IMR-90 (cell line): ENCODE measurements around the gene CPAMD8. TPM values are rescaled to one million over a fixed set of nuclear protein-coding genes. Genes with fewer than 3 reads are reported as not detected.

Experiments used
- ATAC-seq: fragments of 200-7000 bp; cut with Tn5 transposase; 2 replicates; pipeline ENCODE4 v1.9.1; 2020; ENCODE audit warnings: low read depth, mild to moderate bottlenecking, moderate library complexity
- BruUV-seq: library from RNA; stranded (reverse); fragments of 400-500 nt; replicated peaks from 2 replicates; lab custom pipeline; 2021; lab: Mats Ljungman, UMichigan
- CTCF ChIA-PET: fragments of 300-600 bp; formaldehyde crosslinking; extraction: SDS; loops from one replicate; lab custom pipeline; 2021; ENCODE audit warnings: antibody characterized with exemption; lab: Yijun Ruan, JAX
- POLR2A ChIA-PET: fragments of 300-600 bp; sonication (Branson Sonifier 250); formaldehyde crosslinking; loops from one replicate; lab custom pipeline; 2022; ENCODE audit warnings: antibody characterized with exemption; ENCODE audit not compliant: unreplicated experiment; lab: Charles Lee
- DNase-seq: peaks from one replicate; pipeline ENCODE4 v3.0.0; 2013
- H2AFZ ChIP-seq: replicated peaks from 2 replicates; pipeline ENCODE3; 2013; ENCODE audit warnings: low read length, mild to moderate bottlenecking; ENCODE audit not compliant: poor library complexity
- H2AK5ac ChIP-seq: 2 replicates; pipeline ENCODE4 v1.6.1; 2013; ENCODE audit warnings: low read depth, low read length, inconsistent platforms
- H2AK9ac ChIP-seq: replicated peaks from 2 replicates; pipeline ENCODE3; 2013; ENCODE audit warnings: mild to moderate bottlenecking, low read depth, low read length, moderate library complexity; ENCODE audit not compliant: poor library complexity
- H2BK120ac ChIP-seq: 2 replicates; pipeline ENCODE4 v1.6.1; 2013; ENCODE audit warnings: low read depth, low read length, inconsistent platforms
- H2BK15ac ChIP-seq: 3 replicates; pipeline ENCODE4 v1.6.1; 2013; ENCODE audit warnings: low read depth, low read length, inconsistent platforms
- H2BK20ac ChIP-seq: 2 replicates; pipeline ENCODE4 v1.6.1; 2013; ENCODE audit warnings: low read depth, mild to moderate bottlenecking, inconsistent platforms, low read length, moderate library complexity
- H2BK5ac ChIP-seq: 2 replicates; pipeline ENCODE4 v1.6.1; 2013; ENCODE audit warnings: mild to moderate bottlenecking, low read depth, low read length, inconsistent platforms; ENCODE audit not compliant: poor library complexity, severe bottlenecking
- H3K14ac ChIP-seq: replicated peaks from 2 replicates; pipeline ENCODE4 v1.6.1; 2013; ENCODE audit warnings: low read depth, low read length, inconsistent platforms
- H3K18ac ChIP-seq: 2 replicates; pipeline ENCODE4 v1.6.1; 2013; ENCODE audit warnings: low read depth, low read length, control low read depth
- H3K23ac ChIP-seq: 2 replicates; pipeline ENCODE4 v1.6.1; 2013; ENCODE audit warnings: low read depth, low read length, inconsistent platforms
- H3K27ac ChIP-seq: 2 replicates; pipeline ENCODE4 v1.5.1; 2013; ENCODE audit warnings: mild to moderate bottlenecking, control low read depth, low read length; ENCODE audit not compliant: insufficient read depth
- H3K27me3 ChIP-seq: 2 replicates; pipeline ENCODE4 v1.6.1; 2013; ENCODE audit warnings: low read length; ENCODE audit not compliant: control insufficient read depth, insufficient read depth
- H3K36me3 ChIP-seq: 2 replicates; pipeline ENCODE4 v1.6.1; 2013; ENCODE audit warnings: low read length, mixed read lengths; ENCODE audit not compliant: control insufficient read depth, insufficient read depth
- H3K4ac ChIP-seq: 2 replicates; pipeline ENCODE4 v1.6.1; 2013; ENCODE audit warnings: low read depth, low read length, inconsistent platforms
- H3K4me1 ChIP-seq: 2 replicates; pipeline ENCODE4 v1.6.1; 2013; ENCODE audit warnings: low read length, mixed read lengths; ENCODE audit not compliant: control insufficient read depth, insufficient read depth
- H3K4me2 ChIP-seq: 2 replicates; pipeline ENCODE4 v1.6.1; 2013; ENCODE audit warnings: low read depth, mild to moderate bottlenecking, control low read depth, low read length, moderate library complexity
- H3K4me3 ChIP-seq: 2 replicates; pipeline ENCODE4 v1.5.1; 2013; ENCODE audit warnings: low read depth, mild to moderate bottlenecking, control low read depth, low read length, moderate library complexity; ENCODE audit not compliant: insufficient read depth
- H3K56ac ChIP-seq: 2 replicates; pipeline ENCODE4 v1.6.1; 2013; ENCODE audit warnings: low read length, inconsistent platforms; ENCODE audit not compliant: insufficient read depth; ENCODE audit errors: extremely low read depth
- H3K79me1 ChIP-seq, 2 experiments: 2 replicates each; pipeline ENCODE4 v1.6.1; 2013; ENCODE audit warnings: low read length in 2 of 2, inconsistent platforms in 1 of 2, low read depth in 1 of 2
- H3K9ac ChIP-seq: 2 replicates; pipeline ENCODE4 v1.6.1; 2013; ENCODE audit warnings: low read depth, low read length, control low read depth
- H3K9me1 ChIP-seq: 2 replicates; pipeline ENCODE4 v1.6.1; 2013; ENCODE audit warnings: low read length, inconsistent platforms; ENCODE audit not compliant: insufficient read depth
- H3K9me3 ChIP-seq: 2 replicates; pipeline ENCODE4 v1.6.1; 2013; ENCODE audit warnings: low read length; ENCODE audit not compliant: control insufficient read depth, insufficient read depth
- H4K20me1 ChIP-seq: 2 replicates; pipeline ENCODE4 v1.6.1; 2013; ENCODE audit warnings: low read length, inconsistent platforms; ENCODE audit not compliant: insufficient read depth
- H4K5ac ChIP-seq: 2 replicates; pipeline ENCODE4 v1.6.1; 2013; ENCODE audit warnings: mild to moderate bottlenecking, low read depth, low read length, control low read depth
- H4K8ac ChIP-seq, 2 experiments: 2 replicates each; pipeline ENCODE4 v1.6.1; 2013; ENCODE audit warnings: low read depth in 2 of 2, low read length in 2 of 2, control low read depth in 1 of 2, inconsistent platforms in 1 of 2
- H4K91ac ChIP-seq: 2 replicates; pipeline ENCODE4 v1.6.1; 2013; ENCODE audit warnings: low read depth, low read length, inconsistent platforms; ENCODE audit not compliant: insufficient read depth
- BHLHE40 ChIP-seq: fragments of 150-350 bp; IDR thresholded peaks from 2 replicates; pipeline ENCODE4 v1.6.1; 2016; ENCODE audit warnings: mild to moderate bottlenecking, low read depth, low read length
- CEBPB ChIP-seq: IDR thresholded peaks from 2 replicates; pipeline ENCODE4 v1.6.1; 2012; ENCODE audit warnings: low read depth, low read length, improper control_type of control experiment
- CHD1 ChIP-seq: IDR thresholded peaks from 2 replicates; pipeline ENCODE4 v1.6.1; 2012; ENCODE audit warnings: low read depth, low read length, improper control_type of control experiment
- CTCF ChIP-seq: conservative IDR thresholded peaks from 2 replicates; pipeline ENCODE4 v1.5.1; 2012; ENCODE audit warnings: mild to moderate bottlenecking, low read depth, low read length, improper control_type of control experiment
- ELK1 ChIP-seq: fragments of 150-350 bp; IDR thresholded peaks from 2 replicates; pipeline ENCODE4 v1.6.1; 2016; ENCODE audit warnings: low read depth, mild to moderate bottlenecking, low read length, moderate library complexity, borderline replicate concordance
- FOS ChIP-seq: fragments of 150-350 bp; IDR thresholded peaks from 2 replicates; pipeline ENCODE4 v1.6.1; 2016; ENCODE audit warnings: low read depth, low read length
- MAFK ChIP-seq: IDR thresholded peaks from 2 replicates; pipeline ENCODE4 v1.6.1; 2012; ENCODE audit warnings: low read depth, low read length, improper control_type of control experiment
- MAZ ChIP-seq: IDR thresholded peaks from 2 replicates; pipeline ENCODE4 v1.6.1; 2012; ENCODE audit warnings: low read depth, mild to moderate bottlenecking, low read length, improper control_type of control experiment, moderate library complexity, borderline replicate concordance
- MXI1 ChIP-seq: IDR thresholded peaks from 2 replicates; pipeline ENCODE4 v1.6.1; 2012; ENCODE audit warnings: low read depth, mild to moderate bottlenecking, low read length, moderate library complexity, borderline replicate concordance
- NFE2L2 ChIP-seq: fragments of 150-350 bp; IDR thresholded peaks from 2 replicates; pipeline ENCODE4 v1.6.1; 2016; ENCODE audit warnings: low read depth, mild to moderate bottlenecking, low read length
- POLR2A ChIP-seq: IDR thresholded peaks from 2 replicates; pipeline ENCODE4 v1.6.1; 2012; ENCODE audit warnings: mild to moderate bottlenecking, low read depth, low read length
- RAD21 ChIP-seq: IDR thresholded peaks from 2 replicates; pipeline ENCODE4 v1.6.1; 2012; ENCODE audit warnings: low read length, improper control_type of control experiment
- RCOR1 ChIP-seq: IDR thresholded peaks from 2 replicates; pipeline ENCODE4 v1.6.1; 2012; ENCODE audit warnings: mild to moderate bottlenecking, low read length, improper control_type of control experiment; ENCODE audit not compliant: insufficient replicate concordance
- RFX5 ChIP-seq: IDR thresholded peaks from 2 replicates; pipeline ENCODE4 v1.8.0; 2012; ENCODE audit warnings: low read depth, mild to moderate bottlenecking, low read length, moderate library complexity
- SMC3 ChIP-seq: fragments of 150-350 bp; IDR thresholded peaks from 2 replicates; pipeline ENCODE4 v1.6.1; 2016; ENCODE audit warnings: low read depth, mild to moderate bottlenecking, antibody characterized with exemption, low read length, moderate library complexity
- WGBS, 2 experiments: methylation state at CpG; one replicate each; pipeline versions ENCODE4 v1.1.5 to v1.1.7; 2013; ENCODE audit warnings: missing lambda C conversion rate in 2 of 2; ENCODE audit not compliant: insufficient read length in 1 of 2; ENCODE audit errors: extremely low coverage in 2 of 2; 5-methylcytosine and 5-hydroxymethylcytosine counted together
- dilution Hi-C: fragments of 300-500 bp; cut with HindIII; formaldehyde crosslinking; loops from one replicate; pipeline ENCODE4 v1.14.3; 2018; ENCODE audit warnings: low sequenced_read_pairs; ENCODE audit not compliant: unreplicated experiment
- in situ Hi-C: fragments of 300-500 bp; cut with MboI; formaldehyde crosslinking; loops from 3 replicates; pipeline ENCODE4 v1.14.3; 2019; ENCODE audit warnings: low sequenced_read_pairs, inconsistent platforms, mixed read lengths
- intact Hi-C: fragments of 100-400 bp; cut with micrococcal nuclease; formaldehyde crosslinking; loops from 2 replicates; pipeline ENCODE4 v1.10.0; 2022
- polyA plus RNA-seq, 3 experiments: library from polyadenylated mRNA; depleted of rRNA; stranded (reverse); fragments of >200 nt; gene quantifications; 2 replicates each; pipeline ENCODE4 v1.2.3, GENCODE V29; 2012; ENCODE audit warnings: low replicate concordance in 1 of 3
- total RNA-seq: library from RNA; depleted of rRNA; stranded (reverse); fragments of >200 nt; gene quantifications from 2 replicates; pipeline ENCODE4 v1.2.3, GENCODE V29; 2012
- TF ChIP-seq, protein P1 (sequence below): fragments of 150-350 bp; IDR thresholded peaks from 2 replicates; pipeline ENCODE4 v1.6.1; 2017; ENCODE audit warnings: mild to moderate bottlenecking, antibody characterized with exemption, low read length, low read depth

CPAMD8 gene
- total and polyA plus RNA-seq, 2 of the 4 experiments (the other 2 are of a cell fraction), result 0.36 to 0.79 TPM

DNA sequence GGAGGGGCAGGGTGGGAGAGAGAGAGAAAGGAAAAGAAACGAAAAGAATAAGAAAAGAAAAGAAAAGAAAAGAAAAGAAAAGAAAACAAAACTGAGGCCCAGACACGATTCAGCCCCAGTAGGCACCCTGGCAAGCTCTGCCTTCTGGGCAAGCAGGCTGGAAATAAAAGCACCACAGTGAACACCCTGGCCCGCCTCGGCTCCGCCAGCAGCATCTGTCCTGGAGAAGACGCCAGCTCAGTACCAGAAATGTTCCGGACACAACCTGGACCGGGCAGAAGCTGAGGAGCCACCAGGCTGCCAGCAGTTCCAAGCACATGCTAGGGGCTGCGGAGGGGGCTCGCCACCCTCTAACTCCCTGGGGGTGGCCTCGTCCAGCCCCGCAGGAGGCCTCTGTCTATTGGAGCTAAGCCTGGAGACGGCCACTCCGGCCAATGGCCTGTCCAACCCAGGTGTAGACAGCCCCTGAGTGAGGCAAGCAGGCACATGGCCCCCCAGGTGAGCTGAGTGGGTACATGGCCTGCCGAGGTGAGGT is 11.4 kb upstream of the CPAMD8 start:
- H3K79me1 ChIP-seq, result no peaks in the 10 kb centered on the region
- dilution Hi-C loops (no loop called here), in situ Hi-C loops (no loop called here), intact Hi-C loops (no loop called here)
- no peak overlapping the region for H3K14ac ChIP-seq
- no peak overlapping the region for H2BK120ac ChIP-seq
- WGBS, 2 experiments, result 78 to 100% methylated on average over 1 to 8 of the region's 15 CpGs
- H2AK5ac ChIP-seq, result no peak overlapping the region
- no peak overlapping the region for H2AFZ ChIP-seq
- no peaks in the 10 kb centered on the region for H3K4me1 ChIP-seq
- no peak overlapping the region for H4K5ac ChIP-seq
- no peak overlapping the region for H2BK15ac ChIP-seq
- H3K36me3 ChIP-seq, result no peaks in the 10 kb centered on the region
- ATAC-seq, result no peak
- no peak overlapping the region for H4K91ac ChIP-seq
- no peak overlapping the region for H3K9ac ChIP-seq
- H3K4ac ChIP-seq, result no peak overlapping the region
- H3K27ac ChIP-seq, result no peak overlapping the region
- ChIA-PET POLR2A (no interaction called here), CTCF (no interaction called here)
- no peak overlapping the region for H2BK20ac ChIP-seq
- H3K9me3 ChIP-seq, result no peaks in the 10 kb centered on the region
- H4K8ac ChIP-seq, result no peak overlapping the region
- no peak overlapping the region for H3K23ac ChIP-seq
- no peak overlapping the region for H3K18ac ChIP-seq
- H3K4me3 ChIP-seq, result no peak overlapping the region
- H3K9me1 ChIP-seq, result no peaks in the 10 kb centered on the region
- no peak overlapping the region for H3K56ac ChIP-seq
- H3K4me2 ChIP-seq, result no peak overlapping the region
- DNase-seq, result no peak
- H2BK5ac ChIP-seq, result no peak overlapping the region
- H3K27me3 ChIP-seq, result no peaks in the 10 kb centered on the region; the same call in 1 of the 2 replicates
- H4K20me1 ChIP-seq, result no peaks in the 10 kb centered on the region
- TF ChIP-seq MXI1, result no peak
- TF ChIP-seq POLR2A, result no peak
- no peak for TF ChIP-seq NFE2L2
- no peak for TF ChIP-seq RCOR1
- TF ChIP-seq CHD1, result no peak
- TF ChIP-seq, protein P1, sequence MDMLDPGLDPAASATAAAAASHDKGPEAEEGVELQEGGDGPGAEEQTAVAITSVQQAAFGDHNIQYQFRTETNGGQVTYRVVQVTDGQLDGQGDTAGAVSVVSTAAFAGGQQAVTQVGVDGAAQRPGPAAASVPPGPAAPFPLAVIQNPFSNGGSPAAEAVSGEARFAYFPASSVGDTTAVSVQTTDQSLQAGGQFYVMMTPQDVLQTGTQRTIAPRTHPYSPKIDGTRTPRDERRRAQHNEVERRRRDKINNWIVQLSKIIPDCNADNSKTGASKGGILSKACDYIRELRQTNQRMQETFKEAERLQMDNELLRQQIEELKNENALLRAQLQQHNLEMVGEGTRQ, result no peak
- no peak for TF ChIP-seq BHLHE40
- no peak for TF ChIP-seq CTCF
- no peak for TF ChIP-seq FOS
- no peak for TF ChIP-seq CEBPB
- TF ChIP-seq SMC3, result no peak
- no peak for TF ChIP-seq MAZ
- TF ChIP-seq RAD21, result no peak
- TF ChIP-seq RFX5, result no peak
- TF ChIP-seq ELK1, result no peak
- no peak for TF ChIP-seq MAFK
- H2AK9ac ChIP-seq, result no peak overlapping the region
- no TSS peak for BruUV-seq
